NT2/D1 (cell line): ENCODE results near the gene SELENOF.

Experiments
- DNase-seq: peaks from one replicate; pipeline ENCODE4 v3.0.0-alpha.2; 2011; ENCODE audit warnings: low read depth, low spot score
- H3K27me3 ChIP-seq: 2 replicates; pipeline ENCODE4 v1.6.0; 2011; ENCODE audit warnings: mild to moderate bottlenecking; ENCODE audit not compliant: insufficient read length, insufficient read depth
- H3K36me3 ChIP-seq: 2 replicates; pipeline ENCODE4 v1.6.1; 2011; ENCODE audit warnings: mild to moderate bottlenecking, low read length, mixed read lengths; ENCODE audit not compliant: insufficient read depth, insufficient read length
- H3K4me1 ChIP-seq: 2 replicates; pipeline ENCODE4 v1.5.1; 2011; ENCODE audit not compliant: insufficient read depth, insufficient read length
- H3K4me3 ChIP-seq: 2 replicates; pipeline ENCODE4 v1.5.1; 2011; ENCODE audit warnings: low read depth; ENCODE audit not compliant: insufficient read length
- H3K9ac ChIP-seq: 2 replicates; pipeline ENCODE4 v1.6.0; 2011; ENCODE audit warnings: low read depth; ENCODE audit not compliant: insufficient read length
- H3K9me3 ChIP-seq: 2 replicates; pipeline ENCODE4 v1.5.1; 2011; ENCODE audit warnings: mild to moderate bottlenecking, low read length; ENCODE audit not compliant: insufficient read depth
- SUZ12 ChIP-seq: IDR thresholded peaks from 2 replicates; pipeline ENCODE4 v1.6.1; 2011; ENCODE audit not compliant: insufficient read length, insufficient read depth; ENCODE audit errors: extremely low read depth
- YY1 ChIP-seq: IDR thresholded peaks from 2 replicates; pipeline ENCODE4 v1.6.1; 2011; ENCODE audit not compliant: insufficient read length, insufficient read depth
- ZNF274 ChIP-seq: IDR thresholded peaks from 2 replicates; pipeline ENCODE4 v1.6.1; 2011; ENCODE audit warnings: mild to moderate bottlenecking, low read depth, low read length

SELENOF gene

GRCh38 chr1:86841116-86841515 is 72.8 kb downstream of the SELENOF start:
- no peaks in the 10 kb centered on the region for H3K36me3 ChIP-seq
- H3K9me3 ChIP-seq, result no peaks in the 10 kb centered on the region
- no peaks in the 10 kb centered on the region for H3K4me1 ChIP-seq
- no peaks in the 10 kb centered on the region for H3K27me3 ChIP-seq
- H3K4me3 ChIP-seq, result no peak overlapping the region
- no peak for DNase-seq
- TF ChIP-seq SUZ12, result no peak
- TF ChIP-seq ZNF274, result no peak
- TF ChIP-seq YY1, result no peak
- H3K9ac ChIP-seq, result no peak overlapping the region

GRCh38 chr1:86833461-86834215 is 80.3 kb downstream of the SELENOF start:
- H3K36me3 ChIP-seq, result no peaks in the 10 kb centered on the region
- no peak overlapping the region for H3K9ac ChIP-seq
- no peak overlapping the region for H3K4me3 ChIP-seq
- H3K9me3 ChIP-seq, result no peaks in the 10 kb centered on the region
- H3K4me1 ChIP-seq, result no peaks in the 10 kb centered on the region
- no peak for TF ChIP-seq SUZ12
- no peak for TF ChIP-seq YY1
- TF ChIP-seq ZNF274, result no peak
- H3K27me3 ChIP-seq, result no peaks in the 10 kb centered on the region
- peak; percentile 82 for DNase-seq

- H3K4me3 ChIP-seq, result no peak overlapping the region
- no peaks in the 10 kb centered on the region for H3K9me3 ChIP-seq
- H3K36me3 ChIP-seq, result no peaks in the 10 kb centered on the region
- no peak for TF ChIP-seq SUZ12
- no peak for TF ChIP-seq YY1
- no peak for TF ChIP-seq ZNF274
- DNase-seq, result no peak
- no peaks in the 10 kb centered on the region for H3K27me3 ChIP-seq
- no peak overlapping the region for H3K9ac ChIP-seq
- H3K4me1 ChIP-seq, result no peaks in the 10 kb centered on the region
Observed at GRCh38 chr1:86832433-86832832, 81.5 kb downstream of the SELENOF start.

- no peak overlapping the region for H3K9ac ChIP-seq
Observed at GRCh38 chr1:86829321-86829720, 84.6 kb downstream of the SELENOF start.

GRCh38 chr1:86828024-86828423 is 85.9 kb downstream of the SELENOF start:
- Histone ChIP-seq H3K4me1 (no peaks in the 10 kb centered on the region), H3K9ac (no peak overlapping the region), H3K36me3 (no peaks in the 10 kb centered on the region), H3K4me3 (no peak overlapping the region), H3K9me3 (no peaks in the 10 kb centered on the region), H3K27me3 (no peaks in the 10 kb centered on the region)
- no peak for DNase-seq
- TF ChIP-seq YY1, result no peak
- TF ChIP-seq ZNF274, result no peak
- no peak for TF ChIP-seq SUZ12

More at GRCh38 chr1:86829321-86829720, 84.6 kb downstream of the SELENOF start:
- Histone ChIP-seq H3K4me1 (no peaks in the 10 kb centered on the region), H3K27me3 (no peaks in the 10 kb centered on the region), H3K9me3 (no peaks in the 10 kb centered on the region), H3K4me3 (no peak overlapping the region), H3K36me3 (no peaks in the 10 kb centered on the region)
- no peak for TF ChIP-seq SUZ12
- TF ChIP-seq ZNF274, result no peak
- no peak for TF ChIP-seq YY1
- DNase-seq, result no peak

- DNase-seq, result no peak
- Histone ChIP-seq H3K9ac (no peak overlapping the region), H3K4me3 (no peak overlapping the region), H3K36me3 (no peaks in the 10 kb centered on the region), H3K4me1 (no peaks in the 10 kb centered on the region), H3K9me3 (no peaks in the 10 kb centered on the region), H3K27me3 (no peaks in the 10 kb centered on the region)
- TF ChIP-seq YY1 (no peak), ZNF274 (no peak), SUZ12 (no peak)
Observed at GRCh38 chr1:86826856-86827255, 87.1 kb downstream of the SELENOF start.

GRCh38 chr1:86825319-86825718 is 88.6 kb downstream of the SELENOF start:
- TF ChIP-seq SUZ12 (no peak), YY1 (no peak)
- no peak for DNase-seq

GRCh38 chr1:86823821-86824500 is 90.0 kb downstream of the SELENOF start:
- TF ChIP-seq ZNF274 (no peak), YY1 (no peak), SUZ12 (no peak)
- Histone ChIP-seq H3K4me1 (no peaks in the 10 kb centered on the region), H3K36me3 (no peaks in the 10 kb centered on the region), H3K9ac (no peak overlapping the region), H3K27me3 (no peaks in the 10 kb centered on the region), H3K9me3 (no peaks in the 10 kb centered on the region), H3K4me3 (no peak overlapping the region)
- DNase-seq, result no peak

More at GRCh38 chr1:86825319-86825718, 88.6 kb downstream of the SELENOF start:
- Histone ChIP-seq H3K9me3 (no peaks in the 10 kb centered on the region), H3K4me1 (no peaks in the 10 kb centered on the region), H3K27me3 (no peaks in the 10 kb centered on the region), H3K36me3 (no peaks in the 10 kb centered on the region), H3K9ac (no peak overlapping the region), H3K4me3 (no peak overlapping the region)
